ENCODE measurements around the gene CNN2. TPM values are rescaled to one million over a fixed set of nuclear protein-coding genes. Genes with fewer than 3 reads are reported as not detected.

Gene CNN2
- total and polyA plus RNA-seq, 2 of the 13 experiments (the other 11 are each of a cell fraction or from before 2014, with no cell fraction given), result 63.6 to 70.0 TPM

DNA sequence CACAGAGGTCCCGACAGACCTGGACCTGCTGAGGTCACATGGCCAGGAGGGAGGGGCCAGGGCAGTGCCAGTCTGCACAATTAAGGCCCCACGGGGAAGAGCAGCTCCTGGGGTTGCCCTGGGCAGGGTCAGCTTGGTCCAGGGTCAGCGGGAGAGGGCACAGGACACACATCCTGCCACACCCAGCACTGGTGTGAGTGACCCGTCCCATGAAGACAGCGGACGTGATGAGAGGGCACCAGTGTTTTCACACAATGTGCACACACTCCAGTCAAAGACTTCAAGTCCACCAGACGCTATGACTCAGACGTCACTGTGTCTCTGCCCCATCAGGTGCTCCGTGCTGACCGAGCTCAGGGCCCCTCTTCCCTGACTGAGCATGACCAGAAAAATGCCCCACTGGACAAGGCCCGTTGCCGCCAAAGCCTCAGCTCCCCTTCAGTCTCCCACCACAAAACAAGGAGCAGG is 9.7 kb upstream of the CNN2 start:
- Histone ChIP-seq H2AFZ (ENCODE audit: low read length) (no peak overlapping the region), H3K9me3 (ENCODE audit: low read length) (no peaks in the 10 kb centered on the region), H3K27me3 (ENCODE audit: control insufficient read depth in 1 of 2, insufficient read depth in 2 of 2, low read length in 2 of 2) (no peaks in the 10 kb centered on the region), H3K4me1 (ENCODE audit: insufficient read depth, low read length) (peaks cover 38% of the 10 kb centered on the region), H4K20me1 (ENCODE audit: insufficient read depth, low read length) (peaks cover 27% of the 10 kb centered on the region), H3K36me3 (replicated peaks in 1 of 2; ENCODE audit: control insufficient read depth in 1 of 2, insufficient read depth in 2 of 2, low read length in 2 of 2) (peaks cover 14 to 18% of the 10 kb centered on the region in 2 experiments; a peak in 3 of 5 replicates), H3K9ac (ENCODE audit: insufficient read depth, low read depth, low read length) (no peak overlapping the region), H3K4me3 (replicated peaks in 1 of 3; ENCODE audit: insufficient read depth in 1 of 3, low read depth in 2 of 3, low read length in 3 of 3) (peak overlapping the region in 1 of 3 experiments; percentile 46; a peak in 1 of 6 replicates), H3K79me2 (ENCODE audit: insufficient read depth, low read length) (peaks cover 58% of the 10 kb centered on the region), H3K27ac (ENCODE audit: extremely low read length, insufficient read depth, low read length) (no peak overlapping the region), H3K4me2 (ENCODE audit: low read depth, low read length) (peak overlapping the region; percentile 93)
- WGBS (ENCODE audit: low lambda C conversion rate), result no CpG with 5 or more reads among the region's 12 CpGs
- POLR2A ChIA-PET, result no interaction called here
- FAIRE-seq (no peak), ATAC-seq (no peak), DNase-seq (ENCODE audit: low spot score) (no peak)
- CTCF ChIA-PET (ENCODE audit: low intra/inter-chr PET ratio, low total read pairs), result no interaction called here
- in situ Hi-C loops (cut with HindIII; ENCODE audit: extremely low pct_ligation_motif_present, low pct_unique_long_range_greater_than_20kb), result no loop called here
- intact Hi-C loops (cut with micrococcal nuclease; ENCODE audit: unreplicated experiment), result no loop called here
- BruUV-seq (replicated peaks), result no TSS peak
- TF ChIP-seq, protein P1, sequence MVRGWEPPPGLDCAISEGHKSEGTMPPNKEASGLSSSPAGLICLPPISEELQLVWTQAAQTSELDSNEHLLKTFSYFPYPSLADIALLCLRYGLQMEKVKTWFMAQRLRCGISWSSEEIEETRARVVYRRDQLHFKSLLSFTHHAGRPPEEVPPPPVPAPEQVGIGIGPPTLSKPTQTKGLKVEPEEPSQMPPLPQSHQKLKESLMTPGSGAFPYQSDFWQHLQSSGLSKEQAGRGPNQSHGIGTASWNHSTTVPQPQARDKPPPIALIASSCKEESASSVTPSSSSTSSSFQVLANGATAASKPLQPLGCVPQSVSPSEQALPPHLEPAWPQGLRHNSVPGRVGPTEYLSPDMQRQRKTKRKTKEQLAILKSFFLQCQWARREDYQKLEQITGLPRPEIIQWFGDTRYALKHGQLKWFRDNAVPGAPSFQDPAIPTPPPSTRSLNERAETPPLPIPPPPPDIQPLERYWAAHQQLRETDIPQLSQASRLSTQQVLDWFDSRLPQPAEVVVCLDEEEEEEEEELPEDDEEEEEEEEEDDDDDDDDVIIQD (CRISPR knock-in tag; IDR thresholded peaks at IDR 0.05; ENCODE audit: low read depth), result no peak
- no peak for TF ChIP-seq HMG20A (CRISPR knock-in tag; IDR thresholded peaks at IDR 0.05; ENCODE audit: borderline replicate concordance)
- TF ChIP-seq ZNF605 (CRISPR knock-in tag; IDR thresholded peaks at IDR 0.05), result no peak
- peak; percentile 47; the same call in 1 of the 2 replicates for TF ChIP-seq FOSL2 (CRISPR knock-in tag; IDR thresholded peaks at IDR 0.05)
- TF ChIP-seq, protein P2, sequence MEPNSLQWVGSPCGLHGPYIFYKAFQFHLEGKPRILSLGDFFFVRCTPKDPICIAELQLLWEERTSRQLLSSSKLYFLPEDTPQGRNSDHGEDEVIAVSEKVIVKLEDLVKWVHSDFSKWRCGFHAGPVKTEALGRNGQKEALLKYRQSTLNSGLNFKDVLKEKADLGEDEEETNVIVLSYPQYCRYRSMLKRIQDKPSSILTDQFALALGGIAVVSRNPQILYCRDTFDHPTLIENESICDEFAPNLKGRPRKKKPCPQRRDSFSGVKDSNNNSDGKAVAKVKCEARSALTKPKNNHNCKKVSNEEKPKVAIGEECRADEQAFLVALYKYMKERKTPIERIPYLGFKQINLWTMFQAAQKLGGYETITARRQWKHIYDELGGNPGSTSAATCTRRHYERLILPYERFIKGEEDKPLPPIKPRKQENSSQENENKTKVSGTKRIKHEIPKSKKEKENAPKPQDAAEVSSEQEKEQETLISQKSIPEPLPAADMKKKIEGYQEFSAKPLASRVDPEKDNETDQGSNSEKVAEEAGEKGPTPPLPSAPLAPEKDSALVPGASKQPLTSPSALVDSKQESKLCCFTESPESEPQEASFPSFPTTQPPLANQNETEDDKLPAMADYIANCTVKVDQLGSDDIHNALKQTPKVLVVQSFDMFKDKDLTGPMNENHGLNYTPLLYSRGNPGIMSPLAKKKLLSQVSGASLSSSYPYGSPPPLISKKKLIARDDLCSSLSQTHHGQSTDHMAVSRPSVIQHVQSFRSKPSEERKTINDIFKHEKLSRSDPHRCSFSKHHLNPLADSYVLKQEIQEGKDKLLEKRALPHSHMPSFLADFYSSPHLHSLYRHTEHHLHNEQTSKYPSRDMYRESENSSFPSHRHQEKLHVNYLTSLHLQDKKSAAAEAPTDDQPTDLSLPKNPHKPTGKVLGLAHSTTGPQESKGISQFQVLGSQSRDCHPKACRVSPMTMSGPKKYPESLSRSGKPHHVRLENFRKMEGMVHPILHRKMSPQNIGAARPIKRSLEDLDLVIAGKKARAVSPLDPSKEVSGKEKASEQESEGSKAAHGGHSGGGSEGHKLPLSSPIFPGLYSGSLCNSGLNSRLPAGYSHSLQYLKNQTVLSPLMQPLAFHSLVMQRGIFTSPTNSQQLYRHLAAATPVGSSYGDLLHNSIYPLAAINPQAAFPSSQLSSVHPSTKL (CRISPR knock-in tag; IDR thresholded peaks at IDR 0.05), result no peak
- TF ChIP-seq MYC (CRISPR knock-in tag; IDR thresholded peaks at IDR 0.05; ENCODE audit: borderline replicate concordance), result 0 out of 2 replicates have a peak, but pooled peaks have one; percentile 11
- TF ChIP-seq, protein P3, sequence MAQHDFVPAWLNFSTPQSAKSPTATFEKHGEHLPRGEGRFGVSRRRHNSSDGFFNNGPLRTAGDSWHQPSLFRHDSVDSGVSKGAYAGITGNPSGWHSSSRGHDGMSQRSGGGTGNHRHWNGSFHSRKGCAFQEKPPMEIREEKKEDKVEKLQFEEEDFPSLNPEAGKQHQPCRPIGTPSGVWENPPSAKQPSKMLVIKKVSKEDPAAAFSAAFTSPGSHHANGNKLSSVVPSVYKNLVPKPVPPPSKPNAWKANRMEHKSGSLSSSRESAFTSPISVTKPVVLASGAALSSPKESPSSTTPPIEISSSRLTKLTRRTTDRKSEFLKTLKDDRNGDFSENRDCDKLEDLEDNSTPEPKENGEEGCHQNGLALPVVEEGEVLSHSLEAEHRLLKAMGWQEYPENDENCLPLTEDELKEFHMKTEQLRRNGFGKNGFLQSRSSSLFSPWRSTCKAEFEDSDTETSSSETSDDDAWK (CRISPR knock-in tag; IDR thresholded peaks at IDR 0.05), result no peak
- TF ChIP-seq, protein P4, sequence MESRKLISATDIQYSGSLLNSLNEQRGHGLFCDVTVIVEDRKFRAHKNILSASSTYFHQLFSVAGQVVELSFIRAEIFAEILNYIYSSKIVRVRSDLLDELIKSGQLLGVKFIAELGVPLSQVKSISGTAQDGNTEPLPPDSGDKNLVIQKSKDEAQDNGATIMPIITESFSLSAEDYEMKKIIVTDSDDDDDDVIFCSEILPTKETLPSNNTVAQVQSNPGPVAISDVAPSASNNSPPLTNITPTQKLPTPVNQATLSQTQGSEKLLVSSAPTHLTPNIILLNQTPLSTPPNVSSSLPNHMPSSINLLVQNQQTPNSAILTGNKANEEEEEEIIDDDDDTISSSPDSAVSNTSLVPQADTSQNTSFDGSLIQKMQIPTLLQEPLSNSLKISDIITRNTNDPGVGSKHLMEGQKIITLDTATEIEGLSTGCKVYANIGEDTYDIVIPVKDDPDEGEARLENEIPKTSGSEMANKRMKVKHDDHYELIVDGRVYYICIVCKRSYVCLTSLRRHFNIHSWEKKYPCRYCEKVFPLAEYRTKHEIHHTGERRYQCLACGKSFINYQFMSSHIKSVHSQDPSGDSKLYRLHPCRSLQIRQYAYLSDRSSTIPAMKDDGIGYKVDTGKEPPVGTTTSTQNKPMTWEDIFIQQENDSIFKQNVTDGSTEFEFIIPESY (CRISPR knock-in tag; IDR thresholded peaks at IDR 0.05), result peak; percentile 47; the same call in 1 of the 2 replicates
- TF ChIP-seq, protein P5, sequence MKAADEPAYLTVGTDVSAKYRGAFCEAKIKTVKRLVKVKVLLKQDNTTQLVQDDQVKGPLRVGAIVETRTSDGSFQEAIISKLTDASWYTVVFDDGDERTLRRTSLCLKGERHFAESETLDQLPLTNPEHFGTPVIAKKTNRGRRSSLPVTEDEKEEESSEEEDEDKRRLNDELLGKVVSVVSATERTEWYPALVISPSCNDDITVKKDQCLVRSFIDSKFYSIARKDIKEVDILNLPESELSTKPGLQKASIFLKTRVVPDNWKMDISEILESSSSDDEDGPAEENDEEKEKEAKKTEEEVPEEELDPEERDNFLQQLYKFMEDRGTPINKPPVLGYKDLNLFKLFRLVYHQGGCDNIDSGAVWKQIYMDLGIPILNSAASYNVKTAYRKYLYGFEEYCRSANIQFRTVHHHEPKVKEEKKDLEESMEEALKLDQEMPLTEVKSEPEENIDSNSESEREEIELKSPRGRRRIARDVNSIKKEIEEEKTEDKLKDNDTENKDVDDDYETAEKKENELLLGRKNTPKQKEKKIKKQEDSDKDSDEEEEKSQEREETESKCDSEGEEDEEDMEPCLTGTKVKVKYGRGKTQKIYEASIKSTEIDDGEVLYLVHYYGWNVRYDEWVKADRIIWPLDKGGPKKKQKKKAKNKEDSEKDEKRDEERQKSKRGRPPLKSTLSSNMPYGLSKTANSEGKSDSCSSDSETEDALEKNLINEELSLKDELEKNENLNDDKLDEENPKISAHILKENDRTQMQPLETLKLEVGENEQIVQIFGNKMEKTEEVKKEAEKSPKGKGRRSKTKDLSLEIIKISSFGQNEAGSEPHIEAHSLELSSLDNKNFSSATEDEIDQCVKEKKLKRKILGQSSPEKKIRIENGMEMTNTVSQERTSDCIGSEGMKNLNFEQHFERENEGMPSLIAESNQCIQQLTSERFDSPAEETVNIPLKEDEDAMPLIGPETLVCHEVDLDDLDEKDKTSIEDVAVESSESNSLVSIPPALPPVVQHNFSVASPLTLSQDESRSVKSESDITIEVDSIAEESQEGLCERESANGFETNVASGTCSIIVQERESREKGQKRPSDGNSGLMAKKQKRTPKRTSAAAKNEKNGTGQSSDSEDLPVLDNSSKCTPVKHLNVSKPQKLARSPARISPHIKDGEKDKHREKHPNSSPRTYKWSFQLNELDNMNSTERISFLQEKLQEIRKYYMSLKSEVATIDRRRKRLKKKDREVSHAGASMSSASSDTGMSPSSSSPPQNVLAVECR (CRISPR knock-in tag; IDR thresholded peaks at IDR 0.05; ENCODE audit: borderline replicate concordance), result 0 out of 2 replicates have a peak, but pooled peaks have one; percentile 10

All from HepG2 (cell line).